Measurements from ENCODE around the gene RASGRP2.

- TF ChIP-seq POLR2AphosphoS5 (IDR thresholded peaks at IDR 0.05) (no peak), CTCF (IDR thresholded peaks at IDR 0.05) (no peak)
Measured at GRCh38 chr11:64711956-64712362, 32.0 kb downstream of the RASGRP2 start.
